DOHH2 (cell line): ENCODE results near the gene RRAS.
"Not testable (repeated sequence)": the region's sequence is repeated elsewhere in the genome, so short reads cannot be mapped to it uniquely, and the experiment has no call there.

Experiments
- H3F3A ChIP-seq: fragments of 200-600 bp; sonication (generic), shearing (Covaris generic); 2 replicates; pipeline ENCODE4 v1.6.0; 2016; ENCODE audit warnings: antibody characterized with exemption, mild to moderate bottlenecking; ENCODE audit not compliant: control insufficient read depth, insufficient read depth
- H3K27ac ChIP-seq: fragments of 200-600 bp; sonication (generic); 2 replicates; pipeline ENCODE4 v1.5.1; 2014; ENCODE audit warnings: low read depth, mild to moderate bottlenecking, low read length, moderate library complexity
- H3K27me3 ChIP-seq: fragments of 200-600 bp; sonication (generic); 2 replicates; pipeline ENCODE4 v1.6.1; 2014; ENCODE audit warnings: mild to moderate bottlenecking, low read length, mixed read lengths; ENCODE audit not compliant: control insufficient read depth
- H3K36me3 ChIP-seq: fragments of 200-600 bp; sonication (generic); 2 replicates; pipeline ENCODE4 v1.6.1; 2014; ENCODE audit warnings: mild to moderate bottlenecking, low read length, moderate library complexity, mixed read lengths; ENCODE audit not compliant: control insufficient read depth
- H3K4me1 ChIP-seq: fragments of 200-600 bp; sonication (generic); 2 replicates; pipeline ENCODE4 v1.6.1; 2014; ENCODE audit warnings: mild to moderate bottlenecking, low read length, mixed read lengths; ENCODE audit not compliant: control insufficient read depth
- H3K4me2 ChIP-seq: fragments of 200-600 bp; sonication (generic); 2 replicates; pipeline ENCODE4 v1.6.0; 2014; ENCODE audit warnings: mild to moderate bottlenecking, low read length, moderate library complexity
- H3K4me3 ChIP-seq: fragments of 200-600 bp; sonication (generic); 2 replicates; pipeline ENCODE4 v1.5.1; 2014; ENCODE audit warnings: mild to moderate bottlenecking, low read length, mixed read lengths
- H3K79me2 ChIP-seq: fragments of 200-600 bp; sonication (generic); 2 replicates; pipeline ENCODE4 v1.6.1; 2014; ENCODE audit warnings: mild to moderate bottlenecking, low read length, mixed read lengths; ENCODE audit not compliant: control insufficient read depth
- H3K9me2 ChIP-seq: fragments of 200-600 bp; sonication (generic); replicated peaks from 2 replicates; pipeline ENCODE4 v1.6.1; 2014; ENCODE audit warnings: mild to moderate bottlenecking, low read length, mixed read lengths; ENCODE audit not compliant: control insufficient read depth
- H3K9me3 ChIP-seq: fragments of 200-600 bp; sonication (generic); 2 replicates; pipeline ENCODE4 v1.6.1; 2014; ENCODE audit warnings: antibody characterized with exemption, low read length, mixed read lengths; ENCODE audit not compliant: control insufficient read depth, insufficient read depth
- H4K20me1 ChIP-seq: fragments of 200-600 bp; sonication (generic); 2 replicates; pipeline ENCODE4 v1.6.0; 2014; ENCODE audit warnings: low read depth, mild to moderate bottlenecking, antibody characterized with exemption, low read length, moderate library complexity; ENCODE audit not compliant: control insufficient read depth, insufficient read depth
- CTCF ChIP-seq: fragments of 200-600 bp; sonication (generic); IDR thresholded peaks from one replicate; pipeline ENCODE4 v1.5.1; 2014; ENCODE audit warnings: antibody characterized with exemption, mild to moderate bottlenecking, low read depth, low read length; ENCODE audit not compliant: poor library complexity, severe bottlenecking
- EZH2phosphoT487 ChIP-seq: fragments of 200-600 bp; sonication (generic); IDR thresholded peaks from 2 replicates; pipeline ENCODE4 v1.6.1; 2017; ENCODE audit warnings: borderline replicate concordance, mild to moderate bottlenecking, antibody characterized with exemption, low read length, moderate library complexity, mixed read lengths

The RRAS gene

GRCh38 chr19:49629659-49630058, 10.3 kb downstream of the RRAS start:
- no peaks in the 10 kb centered on the region for H3K9me2 ChIP-seq
- no peak for TF ChIP-seq CTCF
- no peak for TF ChIP-seq EZH2phosphoT487
- H3K27me3 ChIP-seq: no peaks in the 10 kb centered on the region
- H3K79me2 ChIP-seq: no peaks in the 10 kb centered on the region
- no peaks in the 10 kb centered on the region for H3K4me1 ChIP-seq
- H4K20me1 ChIP-seq: no peaks in the 10 kb centered on the region
- no peak overlapping the region for H3K4me3 ChIP-seq
- peaks cover 13% of the 10 kb centered on the region for H3K36me3 ChIP-seq
- no peak overlapping the region for H3K4me2 ChIP-seq
- no peak overlapping the region for H3K27ac ChIP-seq
- no peaks in the 10 kb centered on the region for H3K9me3 ChIP-seq
- no peaks in the 10 kb centered on the region for H3F3A ChIP-seq

GRCh38 chr19:49626226-49626625, 13.7 kb downstream of the RRAS start:
- H4K20me1 ChIP-seq: no peaks in the 10 kb centered on the region
- TF ChIP-seq CTCF (no peak), EZH2phosphoT487 (no peak)
- H3K4me1 ChIP-seq: no peaks in the 10 kb centered on the region
- no peaks in the 10 kb centered on the region for H3K79me2 ChIP-seq
- no peaks in the 10 kb centered on the region for H3F3A ChIP-seq
- H3K9me2 ChIP-seq: no peaks in the 10 kb centered on the region
- no peak overlapping the region for H3K4me2 ChIP-seq
- H3K4me3 ChIP-seq: no peak overlapping the region
- H3K27ac ChIP-seq: no peak overlapping the region
- peaks cover 27% of the 10 kb centered on the region for H3K36me3 ChIP-seq
- H3K9me3 ChIP-seq: no peaks in the 10 kb centered on the region
- no peaks in the 10 kb centered on the region for H3K27me3 ChIP-seq

- H3K4me2 ChIP-seq: no peak overlapping the region
- H4K20me1 ChIP-seq: no peaks in the 10 kb centered on the region
- no peak overlapping the region for H3K4me3 ChIP-seq
- no peak for TF ChIP-seq EZH2phosphoT487
- TF ChIP-seq CTCF: no peak
- H3K4me1 ChIP-seq: no peaks in the 10 kb centered on the region
- no peaks in the 10 kb centered on the region for H3K9me3 ChIP-seq
- no peaks in the 10 kb centered on the region for H3F3A ChIP-seq
- H3K27ac ChIP-seq: no peak overlapping the region
- no peaks in the 10 kb centered on the region for H3K9me2 ChIP-seq
- no peaks in the 10 kb centered on the region for H3K27me3 ChIP-seq
- H3K36me3 ChIP-seq: peaks cover 29% of the 10 kb centered on the region
- H3K79me2 ChIP-seq: no peaks in the 10 kb centered on the region
Measured at GRCh38 chr19:49624967-49625910, 14.7 kb downstream of the RRAS start.

GRCh38 chr19:49617860-49618259, 22.1 kb downstream of the RRAS start:
- not testable (repeated sequence) for H3K4me3 ChIP-seq, H3K27me3 ChIP-seq, H4K20me1 ChIP-seq, H3K9me2 ChIP-seq, H3K4me2 ChIP-seq, H3K79me2 ChIP-seq, H3K4me1 ChIP-seq, H3K27ac ChIP-seq, H3K9me3 ChIP-seq, H3F3A ChIP-seq
- H3K36me3 ChIP-seq: peaks cover 63% of the 10 kb centered on the region
